ENCODE measurements around the gene PSMD1.
"Not testable (repeated sequence)": the region's sequence is repeated elsewhere in the genome, so short reads cannot be mapped to it uniquely, and the experiment has no call there.

PSMD1 gene

GRCh38 chr2:231163011-231163410 is 106.3 kb downstream of the PSMD1 start:
- no peak for DNase-seq

GRCh38 chr2:231163414-231164095 is 106.9 kb downstream of the PSMD1 start:
- no peak for DNase-seq

- no peak for DNase-seq
Measured at GRCh38 chr2:231167745-231168459, 111.2 kb downstream of the PSMD1 start.

GRCh38 chr2:231168460-231169139 is 111.9 kb downstream of the PSMD1 start:
- DNase-seq = no peak

- no peak for DNase-seq
Measured at GRCh38 chr2:231169488-231169887, 112.8 kb downstream of the PSMD1 start.

- DNase-seq = no peak
Measured at GRCh38 chr2:231170055-231170454, 113.4 kb downstream of the PSMD1 start.

GRCh38 chr2:231172025-231172424 is 115.4 kb downstream of the PSMD1 start:
- no peak for DNase-seq

GRCh38 chr2:231174211-231174651 is 117.6 kb downstream of the PSMD1 start:
- DNase-seq = no peak

- DNase-seq = no peak
Measured at GRCh38 chr2:231176066-231176465, 119.4 kb downstream of the PSMD1 start.

GRCh38 chr2:231177156-231178025 is 120.7 kb downstream of the PSMD1 start:
- DNase-seq = no peak

GRCh38 chr2:231178805-231179204 is 122.1 kb downstream of the PSMD1 start:
- not testable (repeated sequence) for DNase-seq

GRCh38 chr2:231181860-231182512 is 125.3 kb downstream of the PSMD1 start:
- no peak for DNase-seq

- DNase-seq = no peak
Measured at GRCh38 chr2:231182513-231182899, 125.8 kb downstream of the PSMD1 start.

- no peak for DNase-seq
Measured at GRCh38 chr2:231183851-231184250, 127.2 kb downstream of the PSMD1 start.

GRCh38 chr2:231184319-231184718 is 127.7 kb downstream of the PSMD1 start:
- no peak for DNase-seq

GRCh38 chr2:231185050-231185725 is 128.5 kb downstream of the PSMD1 start:
- DNase-seq = no peak

GRCh38 chr2:231185886-231186285 is 129.2 kb downstream of the PSMD1 start:
- no peak for DNase-seq

GRCh38 chr2:231186325-231186724 is 129.7 kb downstream of the PSMD1 start:
- DNase-seq = peak; percentile 5

GRCh38 chr2:231187736-231188505 is 131.3 kb downstream of the PSMD1 start:
- DNase-seq = no peak

- no peak for DNase-seq
Measured at GRCh38 chr2:231188506-231189170, 132.0 kb downstream of the PSMD1 start.
